Measurements from ENCODE around the gene SRGAP1.
A peak's percentile ranks its signal among the peaks of the same experiment; 100 is the strongest.

The SRGAP1 gene

GRCh38 chr12:63843721-63844390 is 644 bp upstream of the SRGAP1 start (continued):
- TF ChIP-seq ZNF510 (tag by site-specific recombination; IDR thresholded peaks at IDR 0.05; ENCODE audit: insufficient replicate concordance) (no peak), ZNF292 (tag by site-specific recombination; IDR thresholded peaks at IDR 0.05; ENCODE audit: borderline replicate concordance, low read depth) (no peak), ZNF433 (tag by site-specific recombination; IDR thresholded peaks at IDR 0.05; ENCODE audit: low read depth) (no peak), ZNF837 (tag by site-specific recombination; IDR thresholded peaks at IDR 0.05) (no peak), ZNF48 (tag by site-specific recombination; IDR thresholded peaks at IDR 0.05) (no peak), ZNF311 (tag by site-specific recombination; IDR thresholded peaks at IDR 0.05; ENCODE audit: borderline replicate concordance) (no peak), FEZF1 (tag by site-specific recombination; IDR thresholded peaks at IDR 0.05) (no peak), TRIM28 (IDR thresholded peaks at IDR 0.05; ENCODE audit: borderline replicate concordance, low read length) (no peak; the same call in 1 of the 2 replicates), BCL11A (tag by site-specific recombination; IDR thresholded peaks at IDR 0.05; ENCODE audit: low read depth) (no peak), ZNF157 (tag by site-specific recombination; IDR thresholded peaks at IDR 0.05) (no peak), ZBTB20 (tag by site-specific recombination; IDR thresholded peaks at IDR 0.05) (peak; percentile 64; the same call in 1 of the 2 replicates), YY2 (tag by site-specific recombination; IDR thresholded peaks at IDR 0.05) (no peak), ZNF354C (tag by site-specific recombination; IDR thresholded peaks at IDR 0.05; ENCODE audit: borderline replicate concordance, low read depth) (no peak), ZXDB (tag by site-specific recombination; IDR thresholded peaks at IDR 0.05) (peak; percentile 39), TCF7L2 (IDR thresholded peaks at IDR 0.05; ENCODE audit: borderline replicate concordance, low read depth, low read length) (no peak), ZBTB11 (tag by site-specific recombination; conservative IDR thresholded peaks at IDR 0.05; ENCODE audit: low read depth) (no peak), ZNF660 (tag by site-specific recombination; IDR thresholded peaks at IDR 0.05) (peak; percentile 92), ZSCAN23 (tag by site-specific recombination; IDR thresholded peaks at IDR 0.05) (no peak; the same call in 1 of the 2 replicates), ZBTB21 (tag by site-specific recombination; IDR thresholded peaks at IDR 0.05) (no peak), ZNF707 (tag by site-specific recombination; IDR thresholded peaks at IDR 0.05) (no peak), ZNF664 (tag by site-specific recombination; IDR thresholded peaks at IDR 0.05) (no peak), ZSCAN30 (tag by site-specific recombination; IDR thresholded peaks at IDR 0.05) (peak; percentile 87), PBX3 (CRISPR knock-in tag; IDR thresholded peaks at IDR 0.05) (peak; percentile 95), ZNF121 (tag by site-specific recombination; IDR thresholded peaks at IDR 0.05) (no peak), HIC1 (tag by site-specific recombination; IDR thresholded peaks at IDR 0.05) (peak; percentile 76; the same call in 1 of the 2 replicates)
- TF ChIP-seq, protein P1, sequence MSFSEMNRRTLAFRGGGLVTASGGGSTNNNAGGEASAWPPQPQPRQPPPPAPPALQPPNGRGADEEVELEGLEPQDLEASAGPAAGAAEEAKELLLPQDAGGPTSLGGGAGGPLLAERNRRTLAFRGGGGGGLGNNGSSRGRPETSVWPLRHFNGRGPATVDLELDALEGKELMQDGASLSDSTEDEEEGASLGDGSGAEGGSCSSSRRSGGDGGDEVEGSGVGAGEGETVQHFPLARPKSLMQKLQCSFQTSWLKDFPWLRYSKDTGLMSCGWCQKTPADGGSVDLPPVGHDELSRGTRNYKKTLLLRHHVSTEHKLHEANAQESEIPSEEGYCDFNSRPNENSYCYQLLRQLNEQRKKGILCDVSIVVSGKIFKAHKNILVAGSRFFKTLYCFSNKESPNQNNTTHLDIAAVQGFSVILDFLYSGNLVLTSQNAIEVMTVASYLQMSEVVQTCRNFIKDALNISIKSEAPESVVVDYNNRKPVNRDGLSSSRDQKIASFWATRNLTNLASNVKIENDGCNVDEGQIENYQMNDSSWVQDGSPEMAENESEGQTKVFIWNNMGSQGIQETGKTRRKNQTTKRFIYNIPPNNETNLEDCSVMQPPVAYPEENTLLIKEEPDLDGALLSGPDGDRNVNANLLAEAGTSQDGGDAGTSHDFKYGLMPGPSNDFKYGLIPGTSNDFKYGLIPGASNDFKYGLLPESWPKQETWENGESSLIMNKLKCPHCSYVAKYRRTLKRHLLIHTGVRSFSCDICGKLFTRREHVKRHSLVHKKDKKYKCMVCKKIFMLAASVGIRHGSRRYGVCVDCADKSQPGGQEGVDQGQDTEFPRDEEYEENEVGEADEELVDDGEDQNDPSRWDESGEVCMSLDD (tag by site-specific recombination; IDR thresholded peaks at IDR 0.05) = peak; percentile 69
- TF ChIP-seq, protein P2, sequence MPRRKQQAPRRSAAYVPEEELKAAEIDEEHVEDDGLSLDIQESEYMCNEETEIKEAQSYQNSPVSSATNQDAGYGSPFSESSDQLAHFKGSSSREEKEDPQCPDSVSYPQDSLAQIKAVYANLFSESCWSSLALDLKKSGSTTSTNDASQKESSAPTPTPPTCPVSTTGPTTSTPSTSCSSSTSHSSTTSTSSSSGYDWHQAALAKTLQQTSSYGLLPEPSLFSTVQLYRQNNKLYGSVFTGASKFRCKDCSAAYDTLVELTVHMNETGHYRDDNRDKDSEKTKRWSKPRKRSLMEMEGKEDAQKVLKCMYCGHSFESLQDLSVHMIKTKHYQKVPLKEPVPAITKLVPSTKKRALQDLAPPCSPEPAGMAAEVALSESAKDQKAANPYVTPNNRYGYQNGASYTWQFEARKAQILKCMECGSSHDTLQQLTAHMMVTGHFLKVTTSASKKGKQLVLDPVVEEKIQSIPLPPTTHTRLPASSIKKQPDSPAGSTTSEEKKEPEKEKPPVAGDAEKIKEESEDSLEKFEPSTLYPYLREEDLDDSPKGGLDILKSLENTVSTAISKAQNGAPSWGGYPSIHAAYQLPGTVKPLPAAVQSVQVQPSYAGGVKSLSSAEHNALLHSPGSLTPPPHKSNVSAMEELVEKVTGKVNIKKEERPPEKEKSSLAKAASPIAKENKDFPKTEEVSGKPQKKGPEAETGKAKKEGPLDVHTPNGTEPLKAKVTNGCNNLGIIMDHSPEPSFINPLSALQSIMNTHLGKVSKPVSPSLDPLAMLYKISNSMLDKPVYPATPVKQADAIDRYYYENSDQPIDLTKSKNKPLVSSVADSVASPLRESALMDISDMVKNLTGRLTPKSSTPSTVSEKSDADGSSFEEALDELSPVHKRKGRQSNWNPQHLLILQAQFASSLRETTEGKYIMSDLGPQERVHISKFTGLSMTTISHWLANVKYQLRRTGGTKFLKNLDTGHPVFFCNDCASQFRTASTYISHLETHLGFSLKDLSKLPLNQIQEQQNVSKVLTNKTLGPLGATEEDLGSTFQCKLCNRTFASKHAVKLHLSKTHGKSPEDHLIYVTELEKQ (tag by site-specific recombination; IDR thresholded peaks at IDR 0.05; ENCODE audit: borderline replicate concordance) = no peak
